IPS-NIHi11 (cell line): Measurements from ENCODE around the gene TNIK.

Experiments
- DNase-seq: peaks from one replicate; pipeline ENCODE4 v3.0.0; 2012; ENCODE audit warnings: mixed read lengths, low spot score

Gene TNIK

GRCh38 chr3:171028779-171029232 is 431.4 kb downstream of the TNIK start:
- DNase-seq = no peak

- DNase-seq = peak; percentile 53
Observed at GRCh38 chr3:171028025-171028778, 432.0 kb downstream of the TNIK start.

- DNase-seq = no peak
Observed at GRCh38 chr3:171026597-171027293, 433.5 kb downstream of the TNIK start, which contains the start of gene SLC2A2. SLC2A2 (minus strand) TSS chr3:171026720; CDS start chr3:171026670, 50 bp downstream.

- no peak for DNase-seq
Observed at GRCh38 chr3:171023566-171023965, 436.6 kb downstream of the TNIK start.

- DNase-seq = no peak
Observed at GRCh38 chr3:171021377-171021776, 438.8 kb downstream of the TNIK start.

- DNase-seq = peak; percentile 61
Observed at GRCh38 chr3:171018156-171018935, 441.9 kb downstream of the TNIK start.

- no peak for DNase-seq
Observed at GRCh38 chr3:171013822-171014748, 446.1 kb downstream of the TNIK start.

- no peak for DNase-seq
Observed at GRCh38 chr3:171011873-171012336, 448.3 kb downstream of the TNIK start.
